Neural cell (in vitro differentiated cells): ENCODE data around the gene SDF2L1.

Source experiments
- EZH2 ChIP-seq: fragments of 200-600, 300-800 bp; shearing (Covaris generic), sonication (generic); IDR thresholded peaks from 2 replicates; pipeline ENCODE4 v1.6.1; 2014; ENCODE audit warnings: antibody characterized with exemption, low read length, borderline replicate concordance, mild to moderate bottlenecking; ENCODE audit not compliant: insufficient read depth, poor library complexity, severe bottlenecking
- TF ChIP-seq, protein P1 (sequence below): fragments of 450-650 bp; IDR thresholded peaks from 2 replicates; pipeline ENCODE4 v1.5.1; 2014; ENCODE audit warnings: antibody characterized with exemption, mild to moderate bottlenecking, moderate library complexity; ENCODE audit not compliant: poor library complexity, severe bottlenecking

DNA sequence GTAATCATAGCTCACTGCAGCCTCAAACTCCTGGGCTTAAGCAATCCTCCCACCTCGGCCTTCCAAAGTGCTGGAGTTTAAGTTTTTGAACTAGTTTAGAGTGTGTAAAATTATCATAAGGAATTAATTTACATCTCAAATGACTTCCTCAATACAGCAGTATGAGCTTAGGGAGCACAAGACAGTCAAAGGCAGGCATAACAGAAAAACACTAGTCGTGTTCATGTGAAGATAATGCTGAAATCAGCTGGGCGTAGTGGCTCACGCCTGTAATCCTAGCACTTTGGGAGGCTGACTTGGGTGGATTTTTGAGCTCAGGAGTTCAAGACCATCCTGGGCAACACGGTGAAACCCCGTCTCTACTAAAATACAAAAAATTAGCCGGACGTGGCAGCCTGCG lies 38.1 kb upstream of the SDF2L1 start:
- TF ChIP-seq, protein P1, sequence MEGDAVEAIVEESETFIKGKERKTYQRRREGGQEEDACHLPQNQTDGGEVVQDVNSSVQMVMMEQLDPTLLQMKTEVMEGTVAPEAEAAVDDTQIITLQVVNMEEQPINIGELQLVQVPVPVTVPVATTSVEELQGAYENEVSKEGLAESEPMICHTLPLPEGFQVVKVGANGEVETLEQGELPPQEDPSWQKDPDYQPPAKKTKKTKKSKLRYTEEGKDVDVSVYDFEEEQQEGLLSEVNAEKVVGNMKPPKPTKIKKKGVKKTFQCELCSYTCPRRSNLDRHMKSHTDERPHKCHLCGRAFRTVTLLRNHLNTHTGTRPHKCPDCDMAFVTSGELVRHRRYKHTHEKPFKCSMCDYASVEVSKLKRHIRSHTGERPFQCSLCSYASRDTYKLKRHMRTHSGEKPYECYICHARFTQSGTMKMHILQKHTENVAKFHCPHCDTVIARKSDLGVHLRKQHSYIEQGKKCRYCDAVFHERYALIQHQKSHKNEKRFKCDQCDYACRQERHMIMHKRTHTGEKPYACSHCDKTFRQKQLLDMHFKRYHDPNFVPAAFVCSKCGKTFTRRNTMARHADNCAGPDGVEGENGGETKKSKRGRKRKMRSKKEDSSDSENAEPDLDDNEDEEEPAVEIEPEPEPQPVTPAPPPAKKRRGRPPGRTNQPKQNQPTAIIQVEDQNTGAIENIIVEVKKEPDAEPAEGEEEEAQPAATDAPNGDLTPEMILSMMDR, result no peak
- no peak for TF ChIP-seq EZH2
